RPMI8226 (cell line): ENCODE results near the gene SYNRG.
A peak's percentile ranks its signal among the peaks of the same experiment; 100 is the strongest.
"Not testable (repeated sequence)": the region's sequence is repeated elsewhere in the genome, so short reads cannot be mapped to it uniquely, and the experiment has no call there.

Source experiments
- DNase-seq: peaks from one replicate; pipeline ENCODE4 v3.0.0-alpha.2; 2015

The SYNRG gene

GRCh38 chr17:37541880-37542660, 67.1 kb downstream of the SYNRG start:
- DNase-seq: no peak

- no peak for DNase-seq
These were observed 70.1 kb downstream of the SYNRG start for GRCh38 chr17:37538981-37539659.

- no peak for DNase-seq
These were observed 73.3 kb downstream of the SYNRG start for GRCh38 chr17:37535906-37536305.

- DNase-seq: no peak
These were observed 76.5 kb downstream of the SYNRG start for GRCh38 chr17:37532756-37533155.

- no peak for DNase-seq
These were observed 78.8 kb downstream of the SYNRG start for GRCh38 chr17:37530420-37530819.

GRCh38 chr17:37527249-37527851, 81.9 kb downstream of the SYNRG start:
- DNase-seq: peak; percentile 44

GRCh38 chr17:37523715-37524219, 85.5 kb downstream of the SYNRG start:
- no peak for DNase-seq

- DNase-seq: no peak
These were observed 87.4 kb downstream of the SYNRG start for GRCh38 chr17:37521821-37522220.

GRCh38 chr17:37520174-37520573, 89.0 kb downstream of the SYNRG start:
- no peak for DNase-seq

- no peak for DNase-seq
These were observed 89.8 kb downstream of the SYNRG start for GRCh38 chr17:37519251-37519985.

- DNase-seq: no peak
These were observed 90.4 kb downstream of the SYNRG start for GRCh38 chr17:37518826-37519225.

GRCh38 chr17:37517881-37518280, 91.3 kb downstream of the SYNRG start:
- no peak for DNase-seq

- no peak for DNase-seq
These were observed 93.1 kb downstream of the SYNRG start for GRCh38 chr17:37516127-37516571.

GRCh38 chr17:37513711-37514110, 95.5 kb downstream of the SYNRG start:
- no peak for DNase-seq

GRCh38 chr17:37512442-37513068, 96.7 kb downstream of the SYNRG start:
- no peak for DNase-seq

- DNase-seq: not testable (repeated sequence)
These were observed 97.6 kb downstream of the SYNRG start for GRCh38 chr17:37511642-37512041.

GRCh38 chr17:37510056-37510455, 99.2 kb downstream of the SYNRG start:
- DNase-seq: no peak

- no peak for DNase-seq
These were observed 102.1 kb downstream of the SYNRG start for GRCh38 chr17:37507111-37507510.

GRCh38 chr17:37506678-37507077, 102.5 kb downstream of the SYNRG start:
- DNase-seq: peak; percentile 43

GRCh38 chr17:37505333-37505732, 103.9 kb downstream of the SYNRG start:
- no peak for DNase-seq

GRCh38 chr17:37503148-37503547, 106.1 kb downstream of the SYNRG start:
- no peak for DNase-seq
